Measurements from ENCODE around the gene CTNNA3. TPM values are rescaled to one million over a fixed set of nuclear protein-coding genes. Genes with fewer than 3 reads are reported as not detected.

The CTNNA3 gene
- total RNA-seq, 6 donors from 2014 or later, result 0.20 to 2.0 TPM; not detected in 4

DNA sequence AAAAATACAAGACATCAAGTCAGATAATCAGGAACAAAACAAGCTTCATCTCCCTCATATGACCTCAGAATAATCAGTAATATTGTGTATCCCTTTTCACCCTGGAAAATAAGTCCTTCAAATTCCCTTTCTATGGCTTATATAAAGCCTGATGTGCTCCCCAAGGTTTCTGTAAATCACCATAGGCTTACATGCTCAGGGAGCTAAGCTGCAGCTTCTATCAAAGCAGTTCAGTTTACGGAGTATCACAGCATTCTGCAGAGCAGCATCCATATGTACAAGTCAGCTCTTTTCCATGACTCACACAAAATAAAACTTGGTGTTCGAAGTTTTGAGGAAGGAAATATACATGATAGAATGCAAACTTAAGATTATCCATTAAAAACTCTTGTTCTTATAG is 544.5 kb downstream of the CTNNA3 start:
- no peaks in the 10 kb centered on the region for H3K4me1 ChIP-seq
- H3K36me3 ChIP-seq, result no peaks in the 10 kb centered on the region
- H3K4me3 ChIP-seq, result no peak overlapping the region
- ATAC-seq (ENCODE audit: low FRiP score in 2 of 2) (no peak), DNase-seq (no peak)
- WGBS, 2 donors, result 65 to 71% methylated on average over 2 of the region's 2 CpGs
- TF ChIP-seq POLR2A (IDR thresholded peaks at IDR 0.05) (no peak), POLR2AphosphoS5 (IDR thresholded peaks at IDR 0.05) (no peak), EP300 (IDR thresholded peaks at IDR 0.05) (no peak)
- TF ChIP-seq, protein P1, sequence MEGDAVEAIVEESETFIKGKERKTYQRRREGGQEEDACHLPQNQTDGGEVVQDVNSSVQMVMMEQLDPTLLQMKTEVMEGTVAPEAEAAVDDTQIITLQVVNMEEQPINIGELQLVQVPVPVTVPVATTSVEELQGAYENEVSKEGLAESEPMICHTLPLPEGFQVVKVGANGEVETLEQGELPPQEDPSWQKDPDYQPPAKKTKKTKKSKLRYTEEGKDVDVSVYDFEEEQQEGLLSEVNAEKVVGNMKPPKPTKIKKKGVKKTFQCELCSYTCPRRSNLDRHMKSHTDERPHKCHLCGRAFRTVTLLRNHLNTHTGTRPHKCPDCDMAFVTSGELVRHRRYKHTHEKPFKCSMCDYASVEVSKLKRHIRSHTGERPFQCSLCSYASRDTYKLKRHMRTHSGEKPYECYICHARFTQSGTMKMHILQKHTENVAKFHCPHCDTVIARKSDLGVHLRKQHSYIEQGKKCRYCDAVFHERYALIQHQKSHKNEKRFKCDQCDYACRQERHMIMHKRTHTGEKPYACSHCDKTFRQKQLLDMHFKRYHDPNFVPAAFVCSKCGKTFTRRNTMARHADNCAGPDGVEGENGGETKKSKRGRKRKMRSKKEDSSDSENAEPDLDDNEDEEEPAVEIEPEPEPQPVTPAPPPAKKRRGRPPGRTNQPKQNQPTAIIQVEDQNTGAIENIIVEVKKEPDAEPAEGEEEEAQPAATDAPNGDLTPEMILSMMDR (IDR thresholded peaks at IDR 0.05), result no peak
- H3K27me3 ChIP-seq, result no peaks in the 10 kb centered on the region
- no peaks in the 10 kb centered on the region for H3K9me3 ChIP-seq
- H3K27ac ChIP-seq, result no peak overlapping the region

DNA sequence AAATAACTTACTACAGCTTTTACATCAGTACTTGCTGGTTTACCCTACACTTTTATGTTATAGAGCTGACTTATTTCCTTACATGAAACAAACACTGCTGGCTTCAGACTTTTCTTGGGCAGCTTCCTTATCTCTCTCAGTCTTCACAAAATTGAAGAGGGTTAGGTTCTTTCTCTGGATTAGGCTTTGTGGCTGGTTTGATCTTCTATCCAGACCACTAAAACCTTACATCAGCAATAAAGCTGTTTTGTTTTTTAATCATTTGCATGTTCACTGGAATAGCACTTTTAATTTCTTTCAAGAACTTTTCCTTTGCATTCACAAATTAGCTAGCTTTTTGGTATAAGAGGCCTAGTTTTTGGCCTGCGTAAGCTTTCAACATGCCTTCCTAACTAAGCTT is 551.5 kb downstream of the CTNNA3 start:
- ATAC-seq (ENCODE audit: low FRiP score in 2 of 2), result no peak
- no peaks in the 10 kb centered on the region for H3K4me1 ChIP-seq
- WGBS, 2 donors, result 71 to 98% methylated on average over 1 of the region's 1 CpG
- H3K36me3 ChIP-seq, result no peaks in the 10 kb centered on the region
- no peak overlapping the region for H3K27ac ChIP-seq
- no peaks in the 10 kb centered on the region for H3K27me3 ChIP-seq
- H3K4me3 ChIP-seq, result no peak overlapping the region
- TF ChIP-seq EP300 (IDR thresholded peaks at IDR 0.05) (no peak), POLR2A (IDR thresholded peaks at IDR 0.05) (no peak), POLR2AphosphoS5 (IDR thresholded peaks at IDR 0.05) (no peak)
- TF ChIP-seq, protein P1 (IDR thresholded peaks at IDR 0.05), result no peak
- no peak for DNase-seq
- H3K9me3 ChIP-seq, result no peaks in the 10 kb centered on the region

DNA sequence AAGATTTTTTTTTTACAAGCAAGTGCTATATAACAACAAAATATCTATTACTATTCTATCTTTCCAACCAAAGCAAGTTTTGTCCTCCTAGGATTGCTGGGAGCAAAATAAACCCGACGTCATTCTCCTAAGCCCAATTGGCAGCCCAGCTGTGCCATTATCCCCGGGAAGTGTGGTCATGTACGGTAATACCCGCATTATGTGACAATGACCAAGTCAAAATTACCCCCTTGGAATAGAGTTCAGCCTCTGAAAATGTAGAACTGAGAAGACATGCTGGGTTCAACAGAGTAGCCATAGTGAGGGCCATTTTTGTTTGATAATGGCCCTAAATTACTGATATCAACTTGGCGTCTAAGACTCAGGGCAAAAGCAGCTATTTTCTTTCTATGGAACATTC is 554.7 kb downstream of the CTNNA3 start:
- ATAC-seq (ENCODE audit: low FRiP score in 2 of 2), result no peak
- Histone ChIP-seq H3K27ac (no peak overlapping the region), H3K4me1 (no peaks in the 10 kb centered on the region), H3K36me3 (no peaks in the 10 kb centered on the region), H3K9me3 (no peaks in the 10 kb centered on the region), H3K27me3 (no peaks in the 10 kb centered on the region), H3K4me3 (no peak overlapping the region)
- 83 to 84% methylated on average over 6 of the region's 6 CpGs for WGBS, 2 donors
- TF ChIP-seq EP300 (IDR thresholded peaks at IDR 0.05) (no peak), POLR2A (IDR thresholded peaks at IDR 0.05) (no peak), POLR2AphosphoS5 (IDR thresholded peaks at IDR 0.05) (no peak)
- TF ChIP-seq, protein P1 (IDR thresholded peaks at IDR 0.05), result no peak
- DNase-seq, result no peak

DNA sequence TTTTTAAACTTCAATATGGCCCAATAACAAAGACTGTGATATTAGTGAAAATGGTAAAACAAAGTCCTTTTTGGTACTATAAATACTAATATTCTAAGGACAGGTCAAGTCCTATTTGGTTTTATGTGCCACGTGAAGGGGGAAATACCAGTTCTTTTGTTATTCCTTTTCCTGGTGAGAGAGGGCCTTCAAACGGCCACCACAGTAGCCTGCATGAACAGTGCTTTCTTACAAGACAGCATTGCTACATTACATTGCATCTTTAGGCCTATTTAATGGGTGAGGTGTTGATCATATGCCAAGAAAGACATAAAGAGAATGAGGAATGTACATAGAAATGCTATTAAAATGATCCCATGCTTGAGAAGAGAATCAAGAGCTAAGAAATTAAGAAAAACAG is 555.4 kb downstream of the CTNNA3 start:
- Histone ChIP-seq H3K4me1 (no peaks in the 10 kb centered on the region), H3K27ac (no peak overlapping the region), H3K9me3 (no peaks in the 10 kb centered on the region), H3K36me3 (no peaks in the 10 kb centered on the region), H3K27me3 (no peaks in the 10 kb centered on the region), H3K4me3 (no peak overlapping the region)
- 34 to 52% methylated on average over 2 of the region's 2 CpGs for WGBS, 2 donors
- no peak for TF ChIP-seq EP300 (IDR thresholded peaks at IDR 0.05)
- no peak for TF ChIP-seq POLR2AphosphoS5 (IDR thresholded peaks at IDR 0.05)
- TF ChIP-seq POLR2A (IDR thresholded peaks at IDR 0.05), result no peak
- TF ChIP-seq, protein P1 (IDR thresholded peaks at IDR 0.05), result no peak
- no peak for DNase-seq
- ATAC-seq (ENCODE audit: low FRiP score in 2 of 2), result no peak

DNA sequence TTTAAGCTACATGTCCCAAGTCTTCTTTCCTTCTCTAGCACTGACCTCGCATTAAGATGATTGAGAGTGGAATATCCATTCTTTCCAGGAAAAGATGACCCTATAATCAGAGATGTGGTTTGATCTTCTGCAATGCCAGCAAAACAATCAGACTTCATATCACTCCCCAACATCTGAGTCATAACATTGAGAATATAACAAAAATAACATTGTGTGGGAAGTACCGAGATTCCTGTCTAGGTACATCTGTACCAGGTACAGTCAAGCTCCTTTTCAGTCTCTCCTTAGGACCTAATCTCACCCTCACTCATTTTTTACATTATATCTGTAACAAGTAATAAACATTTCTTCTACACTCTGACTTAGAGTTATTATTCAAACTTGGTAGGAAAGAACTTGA is 568.6 kb downstream of the CTNNA3 start:
- Histone ChIP-seq H3K27me3 (no peaks in the 10 kb centered on the region), H3K9me3 (no peaks in the 10 kb centered on the region), H3K4me1 (no peaks in the 10 kb centered on the region), H3K27ac (no peak overlapping the region), H3K36me3 (no peaks in the 10 kb centered on the region), H3K4me3 (no peak overlapping the region)
- no peak for DNase-seq
- ATAC-seq (ENCODE audit: low FRiP score in 2 of 2), result no peak
- TF ChIP-seq POLR2A (IDR thresholded peaks at IDR 0.05), result no peak
- TF ChIP-seq, protein P1 (IDR thresholded peaks at IDR 0.05), result no peak
- TF ChIP-seq POLR2AphosphoS5 (IDR thresholded peaks at IDR 0.05), result no peak
- TF ChIP-seq EP300 (IDR thresholded peaks at IDR 0.05), result no peak
- WGBS, 2 donors, result 68 to 85% methylated on average over 2 of the region's 2 CpGs

All from upper lobe of left lung (tissue), 6 donors.